Stimulated activated CD4-positive, alpha-beta T cell treated with anti-CD3 and anti-CD28 coated beads, TNF-alpha, amount 100 ng/mL, for 4 hours (primary cell): ENCODE results near the gene VDAC1.

ENCODE experiments used
- DNase-seq, 3 experiments: peaks; one replicate each; pipeline ENCODE4 v3.0.0-alpha.2; 2020; ENCODE audit warnings: low read depth in 3 of 3

VDAC1 gene

GRCh38 chr5:134024811-134025210 lies 20.0 kb upstream of the VDAC1 start:
- no peak for DNase-seq

DNA sequence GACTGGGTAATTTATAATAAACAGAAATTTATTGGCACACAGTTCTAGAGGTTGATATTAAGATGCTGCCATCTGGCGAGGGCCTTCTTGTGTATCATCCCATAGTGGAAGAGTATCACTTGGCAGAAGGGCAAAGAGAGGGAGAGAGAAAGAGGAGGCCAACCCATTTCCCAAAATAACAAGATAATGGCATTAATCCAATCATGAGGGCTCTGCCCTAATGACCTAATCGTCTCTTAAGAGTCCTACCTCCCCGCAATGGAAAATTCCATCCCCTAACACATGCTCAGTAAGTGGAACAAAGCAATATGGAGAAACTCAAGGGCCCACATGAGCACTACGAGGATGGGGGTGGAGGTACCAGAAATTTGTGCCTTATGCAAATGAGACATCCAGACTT lies 17.6 kb upstream of the VDAC1 start:
- no peak for DNase-seq

DNA sequence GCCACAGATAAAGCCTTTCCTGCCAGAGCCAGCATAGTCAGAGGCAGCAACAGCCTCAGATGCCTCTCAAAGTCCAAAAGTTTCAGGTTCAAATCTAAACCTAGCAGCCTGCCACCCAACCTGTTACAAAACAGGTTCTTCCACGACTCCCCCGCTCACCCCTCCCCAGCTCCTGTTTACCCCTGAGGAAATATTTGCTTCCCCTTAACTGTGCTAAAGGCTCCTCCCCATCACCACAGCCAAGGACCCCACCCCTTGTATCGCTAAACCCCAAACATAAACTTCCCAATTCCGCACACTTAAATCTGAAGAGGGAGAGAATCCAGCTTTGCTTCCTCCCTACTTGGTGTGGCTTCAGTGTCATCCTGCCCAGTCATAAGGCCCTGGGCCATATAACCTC lies 15.4 kb upstream of the VDAC1 start:
- DNase-seq = no peak

GRCh38 chr5:134019636-134020035 lies 14.9 kb upstream of the VDAC1 start:
- no peak for DNase-seq

GRCh38 chr5:134018986-134019316 lies 14.2 kb upstream of the VDAC1 start:
- no peak for DNase-seq

DNA sequence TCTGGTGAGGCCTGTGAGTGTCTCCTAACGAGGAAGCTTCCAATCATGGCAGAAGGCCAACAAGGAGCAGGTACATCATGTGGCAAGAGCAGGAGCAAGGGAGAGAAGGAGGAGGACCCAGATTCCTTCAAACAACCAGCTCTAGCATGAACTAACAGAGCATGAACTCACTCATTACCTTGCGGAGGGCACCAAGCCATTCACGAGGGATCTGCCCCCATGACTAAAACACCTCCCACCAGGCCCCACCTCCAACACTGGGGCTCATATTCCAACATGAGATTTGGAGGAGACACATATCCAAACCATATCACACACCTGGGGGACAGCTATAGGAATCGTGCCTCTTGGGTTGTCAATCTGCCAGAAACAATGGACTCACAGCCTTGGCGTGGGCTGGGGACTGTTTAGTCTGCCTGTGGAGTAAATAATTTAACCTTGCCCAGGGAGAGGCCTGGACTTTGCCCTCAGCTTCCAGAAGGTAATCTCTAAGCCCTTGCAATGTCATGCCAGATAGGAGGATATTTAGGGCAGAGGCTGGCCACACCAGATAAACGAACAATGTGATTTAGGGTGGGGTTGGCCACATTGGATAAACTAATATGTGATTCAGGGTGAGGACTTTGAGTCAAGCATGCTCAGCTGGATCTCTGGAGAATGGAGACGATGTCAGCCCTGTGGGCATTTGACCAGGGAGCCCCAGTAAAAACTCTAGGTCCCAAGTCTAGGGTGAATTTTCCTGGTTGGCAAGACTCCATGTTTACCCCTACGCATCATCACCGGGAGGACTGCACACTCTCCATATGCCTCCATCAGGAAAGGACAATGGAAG lies 13.6 kb upstream of the VDAC1 start:
- DNase-seq = no peak

DNA sequence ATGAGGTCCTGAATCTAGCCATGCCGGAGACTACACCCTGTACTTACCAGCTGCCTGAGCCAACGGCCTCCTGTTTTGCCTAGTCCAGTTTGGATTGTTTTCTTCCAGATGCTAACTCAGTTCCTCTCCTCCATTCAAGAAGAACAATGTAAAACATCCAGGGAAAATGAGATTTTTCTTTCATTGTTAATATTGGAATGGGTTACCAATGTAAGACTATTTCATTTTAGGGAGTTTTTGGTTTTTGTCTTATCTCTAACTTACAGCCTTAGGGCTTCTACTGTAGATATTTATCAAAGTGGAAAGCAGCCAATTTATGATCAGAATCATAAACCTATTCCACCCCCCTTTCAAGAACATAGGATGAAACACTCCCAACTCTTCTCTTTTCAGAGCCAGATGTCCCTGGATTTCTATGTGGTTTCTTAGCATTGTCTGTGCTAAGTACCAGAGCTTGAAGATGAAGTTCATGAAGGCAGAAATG lies 3.5 kb upstream of the VDAC1 start:
- no peak for DNase-seq

DNA sequence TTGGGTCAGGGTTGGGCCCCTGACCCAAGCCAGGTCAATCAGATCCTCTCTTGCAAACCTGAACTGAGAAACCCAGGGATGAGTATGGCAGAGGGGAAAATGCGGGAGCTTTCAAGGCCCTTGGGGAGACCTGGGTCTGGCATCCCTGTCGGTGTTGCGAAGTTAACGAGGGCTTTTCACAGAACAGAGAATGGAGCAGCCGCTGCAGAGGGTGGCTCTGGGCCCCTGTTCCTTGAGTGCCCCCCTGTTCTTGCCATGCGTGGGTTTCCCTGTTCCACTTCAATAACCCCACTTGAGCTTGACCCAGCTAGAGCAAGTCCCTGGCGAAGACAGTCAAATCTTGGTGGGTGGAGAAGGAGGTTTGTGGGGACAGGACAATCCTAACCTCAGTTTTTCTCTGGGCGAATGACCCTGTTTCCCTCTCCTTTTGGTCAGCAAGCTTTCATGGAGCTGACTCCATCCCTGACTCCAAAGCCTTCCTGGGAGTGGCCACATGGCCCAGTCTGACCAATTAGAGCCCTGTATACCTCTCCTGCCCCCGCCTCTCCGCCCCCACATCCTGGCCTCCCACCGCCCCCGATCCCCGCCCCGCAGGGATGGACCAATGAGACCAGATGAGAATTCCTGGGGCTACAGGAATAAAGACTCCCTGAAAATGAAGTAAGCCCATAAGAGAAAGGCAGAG lies 2.9 kb upstream of the VDAC1 start:
- no peak for DNase-seq

DNA sequence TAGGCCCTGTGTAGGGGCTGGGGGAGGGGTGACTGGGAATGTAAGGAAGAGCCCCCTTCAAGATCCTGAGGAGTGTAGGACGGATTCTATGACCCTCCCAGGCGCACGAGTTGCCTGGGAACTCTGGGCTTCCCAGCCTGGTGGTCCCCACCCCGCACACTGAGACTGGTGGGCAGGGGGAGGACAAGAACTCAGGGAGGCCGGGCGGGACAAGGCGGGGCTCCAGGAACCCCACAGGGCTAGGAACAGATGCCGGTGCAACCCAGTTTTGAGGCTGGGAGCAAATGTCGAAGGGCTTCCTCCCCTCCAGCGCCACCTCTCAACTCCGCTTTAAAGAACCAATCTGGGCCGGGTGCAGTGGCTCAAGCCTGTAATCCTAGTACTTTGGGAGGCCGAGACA lies 1.3 kb upstream of the VDAC1 start:
- DNase-seq = no peak

- no peak for DNase-seq
Measured at GRCh38 chr5:134005417-134006061, 764 bp upstream of the VDAC1 start.

GRCh38 chr5:134003817-134004625 lies 754 bp downstream of the VDAC1 start:
- DNase-seq = peak; percentile 22 to 50 (median 39)

GRCh38 chr5:134003064-134003816 lies 1.5 kb downstream of the VDAC1 start:
- peak in 1 of 3 experiments; percentile 15 for DNase-seq

DNA sequence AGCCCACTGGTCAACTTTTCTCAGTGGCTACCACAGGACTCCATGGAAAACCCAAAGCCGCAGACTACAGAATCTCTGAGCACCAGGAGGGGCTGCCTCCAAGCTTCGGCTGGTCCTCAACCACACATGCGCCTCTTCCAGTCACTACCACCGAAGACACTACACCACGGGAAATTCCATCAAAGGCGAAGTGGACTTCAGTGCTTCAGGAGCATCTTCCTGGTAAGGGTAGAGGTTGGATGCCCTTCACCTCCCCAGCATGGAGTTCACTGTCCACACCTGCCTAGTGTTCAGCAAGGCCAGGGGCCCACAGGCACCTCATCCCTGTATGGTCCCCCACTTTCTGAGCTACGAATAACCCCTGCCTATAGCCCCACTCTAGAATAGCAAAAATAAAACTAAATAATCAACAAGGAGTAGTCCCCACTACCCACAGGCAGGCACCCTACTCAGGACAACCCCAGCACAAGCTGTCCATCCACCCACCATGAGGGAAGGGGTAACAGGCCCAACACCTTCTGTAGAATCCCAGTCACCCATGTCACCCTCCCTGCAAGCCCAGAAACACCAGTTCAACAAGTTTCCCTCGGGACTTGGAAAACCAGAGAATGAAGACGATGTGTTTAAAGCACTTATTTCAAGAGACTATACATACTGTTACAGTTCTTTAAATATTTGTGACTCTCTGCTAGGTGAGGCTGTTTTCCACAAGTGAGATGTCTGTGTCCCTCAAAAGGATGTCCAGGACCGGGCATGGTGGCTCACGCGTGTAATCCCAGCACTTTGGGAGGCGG lies 2.6 kb downstream of the VDAC1 start:
- DNase-seq = no peak

- DNase-seq = no peak
Measured at GRCh38 chr5:134000696-134001453, 3.9 kb downstream of the VDAC1 start.

DNA sequence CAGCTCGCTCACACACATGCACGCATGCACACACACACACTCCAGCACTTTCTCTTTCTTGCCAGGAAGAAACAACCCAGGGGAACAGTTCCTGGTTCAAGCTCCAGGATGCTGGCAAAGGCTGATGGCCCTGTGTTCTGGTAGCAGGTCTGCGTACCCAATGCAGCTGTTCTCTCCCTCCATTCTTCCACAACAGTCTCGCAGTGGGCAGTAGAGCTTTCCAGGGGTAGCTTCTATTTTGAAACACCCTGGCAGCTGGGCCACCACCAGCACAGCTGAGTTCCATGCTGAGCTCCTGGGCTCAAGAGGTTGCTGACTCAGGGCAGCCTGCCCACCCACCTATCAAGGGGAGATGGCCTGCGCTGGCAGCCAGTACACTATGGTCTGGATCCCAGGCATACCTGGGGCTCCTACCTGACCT lies 4.7 kb downstream of the VDAC1 start:
- no peak for DNase-seq

GRCh38 chr5:133998807-133999206 lies 6.0 kb downstream of the VDAC1 start:
- DNase-seq = no peak

DNA sequence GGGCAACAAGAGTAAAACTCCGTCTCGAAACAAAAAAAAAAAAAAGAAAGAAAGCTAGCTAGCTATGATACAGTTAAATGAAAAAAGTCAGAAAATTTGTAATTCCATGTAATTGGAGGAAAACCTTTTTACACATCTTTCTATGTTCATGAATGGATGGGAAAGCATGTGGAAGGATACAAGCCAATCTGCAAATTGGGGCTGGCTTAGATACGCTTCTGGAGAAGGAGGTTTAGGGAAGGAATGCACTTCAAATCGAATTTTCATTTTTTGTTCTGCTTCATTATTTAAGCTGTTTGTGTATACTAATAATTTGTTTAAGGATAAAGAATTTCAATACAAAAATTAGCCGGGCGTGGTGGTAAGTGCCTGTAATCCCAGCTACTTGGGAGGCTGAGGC lies 6.7 kb downstream of the VDAC1 start:
- DNase-seq = no peak

GRCh38 chr5:133996683-133997252 lies 8.0 kb downstream of the VDAC1 start:
- no peak for DNase-seq

DNA sequence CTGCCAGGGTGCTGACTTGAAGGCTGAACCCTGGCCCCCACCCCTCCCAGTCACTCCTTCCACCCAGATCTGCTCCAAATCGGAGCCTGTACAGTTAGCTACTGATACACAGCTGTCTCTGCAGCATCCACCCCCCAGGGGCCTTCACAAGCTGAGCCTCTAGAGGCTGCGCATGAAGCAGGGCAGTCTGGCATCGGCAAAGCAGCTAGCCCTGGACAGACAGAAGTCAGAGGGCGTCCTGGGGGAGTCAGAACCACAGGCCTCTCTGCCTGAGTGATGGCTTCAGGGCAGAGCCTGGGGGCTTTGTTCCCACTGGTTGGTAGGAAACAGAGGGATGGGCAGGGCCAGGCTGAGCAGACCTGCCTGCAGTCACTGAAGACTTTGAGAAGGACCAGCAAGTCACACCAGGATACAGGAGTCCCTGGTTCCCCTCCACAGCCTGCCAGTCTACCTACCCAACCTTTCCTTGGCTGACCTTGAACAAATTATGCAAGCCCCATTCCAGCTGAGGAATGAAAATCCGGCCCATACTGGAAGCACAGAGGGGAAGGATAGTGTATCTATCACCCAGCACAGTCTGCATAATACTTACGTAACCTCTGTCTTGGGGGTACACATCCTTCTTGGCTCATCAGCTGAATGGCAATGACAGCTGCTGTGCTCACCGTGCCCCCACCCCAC lies 8.8 kb downstream of the VDAC1 start:
- DNase-seq = no peak
